ENCODE results near the gene FCN3.

The FCN3 gene

DNA sequence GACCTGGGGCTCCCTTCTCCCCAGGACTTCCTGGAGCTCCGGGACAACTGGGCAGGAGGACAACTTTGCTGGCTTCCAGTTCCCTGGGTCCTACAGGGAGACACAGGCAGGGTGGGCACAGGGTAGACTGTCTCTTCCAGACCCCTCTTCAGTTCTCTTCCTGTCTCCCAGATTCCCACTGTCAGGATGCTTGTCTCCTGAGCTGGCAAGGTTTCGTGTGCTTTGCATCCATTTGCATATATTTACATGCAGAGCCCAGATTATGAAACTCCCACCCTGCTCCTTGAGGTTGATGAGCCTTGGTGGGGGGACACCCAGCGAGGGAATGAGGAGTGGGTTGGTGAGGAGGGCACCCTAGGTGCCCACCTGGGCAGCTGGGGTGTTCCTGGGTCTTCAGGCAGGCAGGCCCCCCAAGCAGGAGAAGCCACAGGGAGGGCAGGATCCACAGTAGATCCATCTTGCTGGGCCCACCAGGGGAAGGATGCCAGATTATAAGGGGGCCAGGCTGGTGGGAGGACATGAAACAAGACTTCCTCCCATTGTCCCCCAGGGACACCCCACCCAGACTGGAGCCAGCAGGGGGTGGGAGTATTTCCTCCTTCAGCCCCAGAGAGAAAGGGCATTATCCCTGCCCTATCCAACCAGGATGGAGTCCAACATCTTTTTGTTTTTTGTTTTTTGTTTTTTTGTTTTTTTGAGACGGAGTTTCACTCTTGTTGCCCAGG, at the start of gene FCN3:
Gene FCN3 (minus strand): TSS at position 463 of the 725 bp plus-strand sequence. CDS start 6 bp downstream, at position 457.
- H3K4me3 ChIP-seq (ENCODE audit: control insufficient read depth, low read depth, low read length), result no peak within 1 kb of the TSS
- TF ChIP-seq, protein P1, sequence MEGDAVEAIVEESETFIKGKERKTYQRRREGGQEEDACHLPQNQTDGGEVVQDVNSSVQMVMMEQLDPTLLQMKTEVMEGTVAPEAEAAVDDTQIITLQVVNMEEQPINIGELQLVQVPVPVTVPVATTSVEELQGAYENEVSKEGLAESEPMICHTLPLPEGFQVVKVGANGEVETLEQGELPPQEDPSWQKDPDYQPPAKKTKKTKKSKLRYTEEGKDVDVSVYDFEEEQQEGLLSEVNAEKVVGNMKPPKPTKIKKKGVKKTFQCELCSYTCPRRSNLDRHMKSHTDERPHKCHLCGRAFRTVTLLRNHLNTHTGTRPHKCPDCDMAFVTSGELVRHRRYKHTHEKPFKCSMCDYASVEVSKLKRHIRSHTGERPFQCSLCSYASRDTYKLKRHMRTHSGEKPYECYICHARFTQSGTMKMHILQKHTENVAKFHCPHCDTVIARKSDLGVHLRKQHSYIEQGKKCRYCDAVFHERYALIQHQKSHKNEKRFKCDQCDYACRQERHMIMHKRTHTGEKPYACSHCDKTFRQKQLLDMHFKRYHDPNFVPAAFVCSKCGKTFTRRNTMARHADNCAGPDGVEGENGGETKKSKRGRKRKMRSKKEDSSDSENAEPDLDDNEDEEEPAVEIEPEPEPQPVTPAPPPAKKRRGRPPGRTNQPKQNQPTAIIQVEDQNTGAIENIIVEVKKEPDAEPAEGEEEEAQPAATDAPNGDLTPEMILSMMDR (conservative IDR thresholded peaks at IDR 0.05; ENCODE audit: control insufficient read depth, insufficient read depth, low read depth, low read length), result no peak
- no peak for DNase-seq (ENCODE audit: low read depth)

DNA sequence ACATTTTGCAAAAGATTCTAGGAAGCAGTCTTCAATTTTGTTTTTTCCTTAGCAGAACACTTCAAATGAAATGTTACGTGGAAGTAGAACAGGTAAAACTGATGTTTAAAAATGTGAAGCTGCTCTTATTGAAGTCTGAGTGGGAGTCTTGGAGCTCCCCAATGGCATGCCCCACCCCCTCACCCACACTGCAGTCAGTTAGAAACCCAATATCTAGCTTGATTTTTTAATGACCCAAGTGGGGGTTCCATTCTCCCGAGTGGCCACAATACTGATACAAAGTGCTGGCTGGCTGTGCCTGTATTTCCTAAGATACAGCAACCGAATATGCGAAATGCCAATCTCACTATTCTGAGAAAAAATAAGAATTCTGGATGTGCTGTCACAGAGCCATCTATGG, 49.1 kb upstream of the FCN3 start:
- TF ChIP-seq, protein P1 (conservative IDR thresholded peaks at IDR 0.05; ENCODE audit: control insufficient read depth, insufficient read depth, low read depth, low read length), result no peak
- no peak for DNase-seq (ENCODE audit: low read depth)
- H3K4me3 ChIP-seq (ENCODE audit: control insufficient read depth, low read depth, low read length), result no peak overlapping the region

DNA sequence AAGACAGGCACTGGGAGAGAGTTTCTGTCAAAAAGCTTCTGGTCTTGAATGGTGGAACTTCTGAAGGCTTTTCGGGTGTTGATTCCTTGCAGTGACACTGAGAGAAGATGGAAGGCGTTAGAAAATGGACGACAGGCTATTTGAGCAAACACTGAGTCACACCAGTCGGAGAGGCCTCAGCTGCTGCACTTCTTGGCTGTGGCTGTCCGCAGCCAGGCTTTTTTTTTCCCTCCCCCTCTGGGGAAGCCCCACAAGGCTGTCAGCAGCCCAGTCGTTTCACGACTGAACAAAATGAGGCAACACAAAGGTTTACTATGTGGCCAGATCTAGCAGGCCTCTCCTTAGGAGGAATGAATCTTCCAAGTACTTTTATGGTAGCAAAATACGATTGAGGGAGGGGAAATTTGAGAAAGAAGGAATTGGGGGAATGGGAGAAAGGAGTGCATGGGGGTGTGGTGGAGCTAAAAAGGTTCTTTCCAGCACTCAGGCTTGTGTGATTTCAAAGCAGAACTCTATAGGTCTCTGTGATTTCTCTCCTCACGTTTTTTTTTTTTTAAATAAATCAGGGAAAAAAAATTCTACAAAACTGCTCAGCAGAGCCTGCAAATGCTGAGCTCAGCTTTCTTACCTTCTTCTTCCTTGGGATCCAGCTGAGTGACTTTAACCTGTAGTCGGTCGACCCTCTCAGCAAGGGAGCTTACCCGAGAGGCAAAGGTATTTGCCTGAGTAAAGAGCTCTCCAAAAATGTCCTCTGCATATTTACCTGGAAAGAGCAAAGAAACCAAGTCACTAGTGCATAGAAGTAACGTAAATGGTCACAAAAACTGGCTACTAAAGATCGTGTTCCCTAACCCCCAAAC, 43.9 kb upstream of the FCN3 start:
- peak; percentile 94 for DNase-seq (ENCODE audit: low read depth)

DNA sequence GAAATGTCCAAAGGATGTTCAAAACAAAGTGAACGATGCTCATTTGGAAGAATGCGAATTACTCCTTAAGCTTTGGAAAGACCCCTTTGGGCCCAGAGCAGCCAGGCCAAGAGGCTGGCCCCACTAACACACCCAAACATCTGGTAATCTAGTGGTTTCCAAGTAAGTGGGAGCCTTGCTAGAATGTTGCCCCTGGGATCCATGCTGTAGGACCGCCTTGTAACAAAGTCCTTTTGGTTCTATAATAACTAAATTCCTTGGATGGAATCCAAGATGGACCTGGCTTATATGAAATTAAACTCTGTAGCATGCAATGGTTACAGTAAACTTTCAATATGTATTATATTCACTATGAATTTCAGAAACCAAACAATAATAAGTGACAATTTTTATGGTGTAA, 43.1 kb upstream of the FCN3 start:
- no peak overlapping the region for H3K4me3 ChIP-seq (ENCODE audit: control insufficient read depth, low read depth, low read length)
- DNase-seq (ENCODE audit: low read depth), result no peak
- TF ChIP-seq, protein P1 (conservative IDR thresholded peaks at IDR 0.05; ENCODE audit: control insufficient read depth, insufficient read depth, low read depth, low read length), result no peak

More for the DNA sequence above, 43.9 kb upstream of the FCN3 start:
- TF ChIP-seq, protein P1 (conservative IDR thresholded peaks at IDR 0.05; ENCODE audit: control insufficient read depth, insufficient read depth, low read depth, low read length), result no peak
- H3K4me3 ChIP-seq (ENCODE audit: control insufficient read depth, low read depth, low read length), result no peak overlapping the region

DNA sequence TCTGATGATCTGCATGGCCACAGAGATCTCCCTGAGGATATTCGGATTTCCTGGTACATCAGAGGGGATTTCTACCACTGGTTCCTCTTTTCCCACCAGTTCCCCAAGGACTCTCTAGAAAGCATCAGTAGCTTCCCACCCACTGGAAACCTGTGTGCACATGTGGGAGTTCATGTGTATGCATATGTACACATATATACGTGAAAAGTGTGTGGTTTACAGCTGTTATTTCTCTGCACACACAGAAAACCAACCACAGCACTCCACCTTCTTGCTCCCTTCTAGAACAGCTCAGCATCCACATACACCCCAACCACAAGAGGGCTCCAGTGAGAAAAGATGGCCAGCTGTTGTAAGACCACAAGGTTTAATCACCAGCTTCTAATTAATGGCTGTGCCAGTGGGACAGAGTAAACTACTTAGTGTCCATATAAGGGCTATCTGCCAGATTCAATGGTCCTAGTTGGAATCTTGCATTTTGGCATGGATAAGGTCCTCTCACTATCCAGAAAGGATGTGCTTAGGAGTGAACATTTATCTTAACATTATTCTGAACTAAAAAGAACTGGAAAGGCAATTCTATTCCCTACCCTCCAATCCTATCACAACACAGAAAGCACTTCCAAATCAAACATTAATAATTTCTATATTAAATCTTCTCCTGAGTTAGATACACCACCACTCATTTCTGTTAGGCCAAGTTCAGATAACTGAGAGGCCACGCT, 41.9 kb upstream of the FCN3 start:
- TF ChIP-seq, protein P1 (conservative IDR thresholded peaks at IDR 0.05; ENCODE audit: control insufficient read depth, insufficient read depth, low read depth, low read length), result peak; percentile 79
- no peak overlapping the region for H3K4me3 ChIP-seq (ENCODE audit: control insufficient read depth, low read depth, low read length)
- peak; percentile 83 for DNase-seq (ENCODE audit: low read depth)

DNA sequence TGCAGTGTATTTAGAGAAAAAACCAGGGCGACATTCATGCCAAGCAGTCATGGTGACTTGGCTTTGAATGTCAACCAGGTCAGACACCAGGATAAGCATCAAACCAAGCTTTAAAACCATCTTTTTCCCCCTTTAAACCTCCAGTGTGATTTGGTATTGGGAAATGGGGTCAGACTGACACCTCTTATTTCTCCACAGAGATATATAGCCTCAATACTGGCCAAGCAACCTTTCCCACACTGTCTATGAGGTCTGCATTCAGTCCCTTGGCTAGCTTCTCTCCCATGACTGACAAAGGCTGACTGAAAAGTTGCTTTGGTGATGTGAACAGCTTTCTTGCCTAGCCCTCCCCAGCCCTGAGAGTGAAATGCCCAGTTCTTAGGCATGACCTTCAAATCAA, 39.5 kb upstream of the FCN3 start:
- TF ChIP-seq, protein P1 (conservative IDR thresholded peaks at IDR 0.05; ENCODE audit: control insufficient read depth, insufficient read depth, low read depth, low read length), result no peak
- no peak overlapping the region for H3K4me3 ChIP-seq (ENCODE audit: control insufficient read depth, low read depth, low read length)
- no peak for DNase-seq (ENCODE audit: low read depth)
